MCF 10A (cell line): Measurements from ENCODE around the gene SAMHD1. TPM values are rescaled to one million over a fixed set of nuclear protein-coding genes. Genes with fewer than 3 reads are reported as not detected.

Experiments
- BruUV-seq: library from RNA; stranded (reverse); fragments of 400-500 nt; replicated peaks from 2 replicates; lab custom pipeline; 2021; lab: Mats Ljungman, UMichigan
- CTCF ChIA-PET: fragments of 300-600 bp; sonication (Branson Sonifier 250); formaldehyde crosslinking; extraction: SDS; loops from one replicate; lab custom pipeline; 2021; ENCODE audit warnings: antibody characterized with exemption, inconsistent platforms; lab: Yijun Ruan, JAX
- POLR2A ChIA-PET: fragments of 300-600, 350-650 bp; sonication (Branson Sonifier 250); formaldehyde crosslinking; extraction: SDS; loops from one replicate; lab custom pipeline; 2020; ENCODE audit warnings: antibody characterized with exemption, inconsistent platforms; lab: Yijun Ruan, JAX
- DNase-seq: peaks from one replicate; pipeline ENCODE4 v3.0.0-alpha.2; 2018; ENCODE audit not compliant: unreplicated experiment
- H3K27ac Mint-ChIP-seq: one replicate; pipeline ENCODE4 v1.8.0; 2022; ENCODE audit warnings: mild to moderate bottlenecking, low read depth, mixed read lengths; ENCODE audit not compliant: unreplicated experiment
- H3K27me3 Mint-ChIP-seq: one replicate; pipeline ENCODE4 v1.8.0; 2022; ENCODE audit warnings: mixed read lengths; ENCODE audit not compliant: insufficient read depth, unreplicated experiment
- H3K36me3 Mint-ChIP-seq: one replicate; pipeline ENCODE4 v1.8.0; 2022; ENCODE audit warnings: mild to moderate bottlenecking, moderate library complexity, mixed read lengths; ENCODE audit not compliant: insufficient read depth, unreplicated experiment
- H3K4me1 Mint-ChIP-seq: one replicate; pipeline ENCODE4 v1.8.0; 2022; ENCODE audit warnings: mixed read lengths; ENCODE audit not compliant: insufficient read depth, unreplicated experiment
- H3K4me3 Mint-ChIP-seq: one replicate; pipeline ENCODE4 v1.8.0; 2022; ENCODE audit warnings: mild to moderate bottlenecking, moderate library complexity, mixed read lengths; ENCODE audit not compliant: unreplicated experiment
- H3K9me3 Mint-ChIP-seq: one replicate; pipeline ENCODE4 v1.8.0; 2022; ENCODE audit warnings: mixed read lengths; ENCODE audit not compliant: unreplicated experiment
- CTCF ChIP-seq: fragments of 200-600 bp; IDR thresholded peaks from one replicate; pipeline ENCODE4 v1.8.0; 2022; ENCODE audit warnings: antibody characterized with exemption, mild to moderate bottlenecking; ENCODE audit not compliant: unreplicated experiment
- intact Hi-C: fragments of 100-400 bp; cut with micrococcal nuclease; formaldehyde crosslinking; loops from 2 replicates; pipeline ENCODE4 v1.14.1; 2022
- total RNA-seq: library from RNA; stranded (reverse); gene quantifications from 2 replicates; pipeline ENCODE4 v1.2.3, GENCODE V29; 2022

The SAMHD1 gene
- total RNA-seq, 1 experiment from 2014 or later, result 2.6 TPM

- POLR2A ChIA-PET, result interaction anchor here (1.3 to 7.4 kb wide), 4 partner anchors 10 to 23 kb away, joined by 3 to 88 read pairs (median 6); no protein-coding TSS in a partner anchor
- DNase-seq, result no peak
- no TSS peak for BruUV-seq
- CTCF ChIA-PET, result interaction anchor here (0.8 to 2.5 kb wide), 3 partner anchors 12 to 102 kb away, joined by 3 to 14 read pairs (median 4); no protein-coding TSS in a partner anchor
- H3K36me3 Mint-ChIP-seq, result peaks cover 22% of the 10 kb centered on the region
- no peak overlapping the region for H3K4me3 Mint-ChIP-seq
- no peaks in the 10 kb centered on the region for H3K27me3 Mint-ChIP-seq
- H3K27ac Mint-ChIP-seq, result peak overlapping the region; percentile 3
- no peaks in the 10 kb centered on the region for H3K9me3 Mint-ChIP-seq
- H3K4me1 Mint-ChIP-seq, result peaks cover 65% of the 10 kb centered on the region
- intact Hi-C loops, result no loop called here
- TF ChIP-seq CTCF, result no peak
These were observed 92.3 kb downstream of the SAMHD1 start for GRCh38 chr20:36859282-36859555.

- POLR2A ChIA-PET, result interaction anchor here (0.6 to 3.7 kb wide), 6 partner anchors 10 to 251 kb away, joined by 3 to 25 read pairs (median 4); partner anchors contain the start of gene DSN1
- H3K9me3 Mint-ChIP-seq, result no peaks in the 10 kb centered on the region
- no peaks in the 10 kb centered on the region for H3K27me3 Mint-ChIP-seq
- no peak for DNase-seq
- peak overlapping the region; percentile 2 for H3K27ac Mint-ChIP-seq
- CTCF ChIA-PET, result interaction anchor here (0.6 to 2.5 kb wide), 11 partner anchors 11 to 628 kb away, joined by 3 to 14 read pairs (median 4); no protein-coding TSS in a partner anchor
- TF ChIP-seq CTCF, result no peak
- H3K4me3 Mint-ChIP-seq, result no peak overlapping the region
- H3K36me3 Mint-ChIP-seq, result peaks cover 22% of the 10 kb centered on the region
- peaks cover 68% of the 10 kb centered on the region for H3K4me1 Mint-ChIP-seq
- intact Hi-C loops, result no loop called here
- no TSS peak for BruUV-seq
These were observed 94.5 kb downstream of the SAMHD1 start for GRCh38 chr20:36856691-36857635.

GRCh38 chr20:36856195-36856594 lies 95.3 kb downstream of the SAMHD1 start:
- no peaks in the 10 kb centered on the region for H3K9me3 Mint-ChIP-seq
- ChIA-PET POLR2A (interaction anchor here (0.6 to 3.7 kb wide), 5 partner anchors 10 to 250 kb away, joined by 3 to 25 read pairs (median 5); partner anchors contain the start of gene DSN1), CTCF (interaction anchor here (0.6 to 1.8 kb wide), 11 partner anchors 10 to 1710 kb away, joined by 3 to 8 read pairs (median 3); no protein-coding TSS in a partner anchor)
- DNase-seq, result peak; percentile 68
- H3K36me3 Mint-ChIP-seq, result peaks cover 22% of the 10 kb centered on the region
- H3K4me3 Mint-ChIP-seq, result no peak overlapping the region
- H3K27me3 Mint-ChIP-seq, result no peaks in the 10 kb centered on the region
- H3K4me1 Mint-ChIP-seq, result peaks cover 64% of the 10 kb centered on the region
- no peak overlapping the region for H3K27ac Mint-ChIP-seq
- no TSS peak for BruUV-seq
- intact Hi-C loops, result no loop called here
- TF ChIP-seq CTCF, result no peak

- POLR2A ChIA-PET, result interaction anchor here (0.9 to 3.7 kb wide), 6 partner anchors 9 to 901 kb away, joined by 3 to 25 read pairs (median 5); partner anchors contain the start of gene SCAND1
- Mint-ChIP-seq H3K9me3 (no peaks in the 10 kb centered on the region), H3K36me3 (peaks cover 22% of the 10 kb centered on the region), H3K4me1 (peaks cover 55% of the 10 kb centered on the region), H3K27ac (no peak overlapping the region), H3K27me3 (no peaks in the 10 kb centered on the region), H3K4me3 (no peak overlapping the region)
- CTCF ChIA-PET, result interaction anchor here (0.5 to 1.8 kb wide), 7 partner anchors 9 to 1546 kb away, joined by 3 to 8 read pairs (median 5); a partner anchor contains a TSS
- DNase-seq, result no peak
- TF ChIP-seq CTCF, result no peak
- no TSS peak for BruUV-seq
- intact Hi-C loops, result no loop called here
These were observed 96.3 kb downstream of the SAMHD1 start for GRCh38 chr20:36855241-36855657.
